DMS114 treated with DMSO at 0.1 percent for 48 hours (cell line): ENCODE measurements around the gene IFT122.
"Not testable (repeated sequence)": the region's sequence is repeated elsewhere in the genome, so short reads cannot be mapped to it uniquely, and the experiment has no call there.

Experiments used
- DNase-seq: peaks from one replicate; lab custom pipeline; 2025; ENCODE audit not compliant: unreplicated experiment; lab: John Stamatoyannopoulos, UW

The IFT122 gene

GRCh38 chr3:129494499-129494898, 54.5 kb downstream of the IFT122 start:
- not testable (repeated sequence) for DNase-seq

GRCh38 chr3:129495006-129495639, 55.1 kb downstream of the IFT122 start:
- DNase-seq, result not testable (repeated sequence)

GRCh38 chr3:129497876-129498275, 57.9 kb downstream of the IFT122 start:
- not testable (repeated sequence) for DNase-seq

- not testable (repeated sequence) for DNase-seq
Measured at GRCh38 chr3:129498603-129499488, 58.8 kb downstream of the IFT122 start.

- not testable (repeated sequence) for DNase-seq
Measured at GRCh38 chr3:129499604-129500333, 59.7 kb downstream of the IFT122 start.

DNA sequence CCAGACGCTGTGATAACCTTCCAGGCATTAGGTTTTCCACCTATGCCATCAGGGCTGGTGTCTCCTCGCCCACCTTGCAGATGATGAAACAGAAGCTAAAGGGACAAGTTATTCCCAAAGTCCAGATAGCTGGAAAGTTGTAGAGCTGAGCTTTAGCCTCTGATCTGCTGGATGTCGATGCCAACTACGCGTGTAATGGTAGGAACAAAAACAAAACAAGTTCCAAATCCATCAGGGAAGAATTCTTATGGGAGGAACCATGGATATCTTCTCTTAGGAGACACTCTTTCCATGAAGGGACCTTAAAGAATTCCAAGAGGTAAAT, 60.3 kb downstream of the IFT122 start:
- no peak for DNase-seq

GRCh38 chr3:129501630-129502029, 61.6 kb downstream of the IFT122 start:
- DNase-seq, result no peak

DNA sequence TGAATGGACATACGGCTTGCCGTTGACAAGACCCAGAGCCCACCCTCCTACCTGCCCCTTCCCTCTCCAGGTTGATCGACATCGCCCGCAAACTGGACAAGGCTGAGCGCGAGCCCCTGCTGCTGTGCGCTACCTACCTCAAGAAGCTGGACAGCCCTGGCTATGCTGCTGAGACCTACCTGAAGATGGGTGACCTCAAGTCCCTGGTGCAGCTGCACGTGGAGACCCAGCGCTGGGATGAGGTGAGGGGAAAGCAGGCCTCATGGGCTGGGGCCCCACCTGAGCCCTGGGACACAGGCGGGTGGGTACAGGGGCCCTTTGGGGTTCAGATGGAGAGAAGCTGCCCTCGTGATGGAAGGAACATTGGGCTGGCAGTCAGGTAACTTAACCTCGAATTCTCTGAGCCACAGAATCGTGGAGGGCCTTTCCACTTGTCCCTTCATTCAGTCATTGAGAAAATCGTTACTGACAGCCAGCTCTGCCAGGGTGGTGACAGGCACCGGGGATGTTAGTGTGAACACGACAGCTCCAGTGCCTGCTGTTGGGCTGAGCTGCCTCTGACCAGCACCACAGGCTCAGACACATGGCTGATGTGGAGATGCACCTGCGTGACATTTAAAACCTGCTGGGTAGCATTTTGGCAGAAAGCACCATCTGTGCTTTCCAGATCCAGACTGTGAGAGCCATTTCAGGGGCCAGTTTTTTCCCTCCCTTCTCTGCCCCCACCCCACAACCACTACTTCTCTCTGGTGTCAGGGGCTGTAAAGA, 62.8 kb downstream of the IFT122 start:
- DNase-seq, result no peak

DNA sequence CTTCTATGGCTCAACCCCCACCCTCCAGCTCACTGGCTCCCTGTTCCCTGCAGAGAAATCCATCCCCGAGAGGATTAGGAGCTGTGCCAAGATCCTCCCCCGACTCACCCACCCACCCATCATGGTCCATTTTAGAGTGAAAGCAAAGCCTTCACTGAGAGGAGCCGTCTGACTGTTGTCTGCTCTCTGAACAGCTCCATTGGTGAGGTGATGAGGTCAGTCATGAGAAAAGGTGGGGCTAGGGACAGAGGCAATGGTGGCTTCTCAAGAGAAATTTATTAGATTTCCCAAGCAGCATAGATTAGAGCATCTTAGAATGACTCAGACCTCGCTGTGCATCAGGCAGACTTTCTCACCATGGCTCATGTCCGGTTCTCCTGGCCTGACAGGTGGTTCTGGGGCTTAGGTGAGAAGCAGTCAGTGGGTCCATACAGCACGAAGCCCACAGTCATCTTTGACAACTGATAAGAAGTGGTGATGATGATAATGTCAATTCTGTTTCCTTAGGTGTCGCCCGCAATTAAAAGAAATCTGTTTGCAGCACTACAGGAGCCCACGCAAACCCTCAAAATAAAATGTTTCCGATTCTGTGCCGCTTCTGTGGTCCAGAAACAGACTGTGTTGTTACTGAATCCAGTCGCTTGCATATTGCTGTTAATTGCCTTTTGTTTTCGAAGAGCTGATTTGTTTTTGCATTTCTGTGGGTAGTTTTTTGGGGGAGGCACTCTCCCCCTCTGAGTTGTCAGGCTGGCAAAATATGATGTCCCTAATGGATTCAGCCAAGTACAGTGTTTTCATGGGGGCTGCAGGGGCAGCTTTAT, 63.7 kb downstream of the IFT122 start:
- no peak for DNase-seq

DNA sequence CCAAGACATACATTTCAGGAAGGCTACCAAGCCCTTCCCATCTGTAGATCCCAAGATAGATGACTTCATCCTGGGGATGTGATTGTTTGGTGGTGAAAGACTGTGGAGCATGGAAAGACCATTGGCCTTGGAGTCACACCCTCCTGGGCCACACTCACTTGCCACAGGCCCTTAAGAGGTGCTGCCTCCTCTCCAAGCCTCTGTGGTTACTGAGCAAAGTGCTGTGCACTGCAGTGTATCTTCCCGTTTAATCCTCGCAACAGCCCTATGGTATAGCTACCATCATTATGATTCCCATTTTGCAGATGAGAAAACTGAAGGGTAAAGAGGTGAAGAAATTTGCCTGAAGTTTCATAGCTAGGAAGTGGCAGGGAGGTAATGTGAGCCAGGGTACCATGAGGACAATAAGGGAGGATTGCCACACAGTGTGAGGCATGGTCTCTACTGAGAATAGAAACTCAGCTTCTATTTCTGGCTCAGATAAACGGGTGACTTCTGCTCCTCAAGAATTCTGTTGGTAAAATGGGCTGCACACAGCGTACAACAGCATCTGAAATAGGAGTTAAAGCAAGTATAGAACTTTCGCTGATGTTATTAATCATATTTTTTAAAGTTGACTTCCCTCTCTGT, 64.6 kb downstream of the IFT122 start:
- DNase-seq, result no peak

GRCh38 chr3:129505341-129505740, 65.3 kb downstream of the IFT122 start:
- no peak for DNase-seq

- no peak for DNase-seq
Measured at GRCh38 chr3:129506231-129506742, 66.3 kb downstream of the IFT122 start.

DNA sequence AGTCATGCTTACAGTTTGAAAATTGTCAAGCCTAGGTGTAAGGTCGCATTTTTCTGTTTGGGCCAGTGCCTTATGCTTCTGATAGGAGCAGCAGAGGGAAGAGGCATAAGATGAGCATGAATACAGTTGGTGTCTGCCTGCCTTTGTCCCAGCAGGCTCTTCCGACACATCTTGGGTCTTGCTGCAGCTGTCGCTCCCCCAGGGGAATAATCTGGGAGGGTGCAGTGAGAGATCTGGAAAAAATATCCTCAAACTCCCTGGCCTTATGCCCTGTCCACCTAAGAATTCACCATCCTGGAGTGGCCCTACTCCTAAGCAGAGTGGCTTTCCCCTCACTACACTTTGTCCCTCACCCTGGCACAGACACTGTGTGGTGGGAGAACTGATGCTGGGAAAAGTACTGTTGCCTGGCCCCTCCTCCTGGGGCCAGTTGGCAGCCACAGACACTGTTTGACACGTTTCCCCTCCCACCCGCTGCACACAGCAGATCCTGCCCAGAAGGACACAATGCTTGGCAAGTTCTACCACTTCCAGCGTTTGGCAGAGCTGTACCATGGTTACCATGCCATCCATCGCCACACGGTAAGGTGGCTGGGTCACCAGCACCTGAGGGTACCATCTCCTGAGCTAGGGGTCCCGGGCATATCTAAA, 67.3 kb downstream of the IFT122 start:
- DNase-seq, result no peak

DNA sequence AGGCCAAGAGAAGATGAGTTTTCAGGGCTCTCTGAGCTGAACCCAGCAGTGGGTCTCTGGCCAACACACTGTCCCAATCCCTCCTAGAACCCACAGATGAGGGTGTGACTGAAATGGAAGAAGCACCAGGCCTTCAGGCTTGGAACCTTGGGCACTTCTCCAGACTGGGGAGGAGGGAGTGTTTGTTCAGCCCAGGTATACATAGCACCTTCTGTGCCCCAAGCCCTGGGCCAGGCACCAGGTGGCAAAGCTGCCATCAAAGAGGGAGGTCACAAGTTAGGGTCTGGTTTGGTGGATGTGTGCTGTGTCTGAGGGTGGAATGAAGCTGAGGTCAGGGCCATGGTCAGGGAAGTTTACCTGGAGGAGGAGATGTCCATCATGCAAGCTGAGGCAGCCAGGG, 72.6 kb downstream of the IFT122 start:
- no peak for DNase-seq

DNA sequence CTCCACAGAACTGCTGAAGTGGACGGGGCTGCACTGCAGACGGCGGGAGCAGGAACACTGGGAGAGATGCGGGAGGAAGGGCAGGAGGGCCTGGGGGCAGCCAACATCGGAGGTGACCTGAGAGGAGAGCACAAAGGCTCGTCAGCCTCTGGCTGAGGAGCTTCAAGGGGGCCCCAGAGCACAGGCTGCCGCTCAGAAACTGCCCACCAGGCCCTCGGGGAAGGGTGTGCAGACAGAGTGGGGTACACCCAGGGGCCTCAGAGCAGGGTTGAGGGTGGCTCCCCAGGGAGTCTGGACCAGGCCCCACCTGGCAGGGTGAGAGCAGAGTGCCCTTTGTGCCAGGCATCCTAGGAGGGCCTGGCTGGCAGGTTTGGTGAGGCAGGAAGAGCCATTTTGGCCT, 73.7 kb downstream of the IFT122 start:
- DNase-seq, result no peak

DNA sequence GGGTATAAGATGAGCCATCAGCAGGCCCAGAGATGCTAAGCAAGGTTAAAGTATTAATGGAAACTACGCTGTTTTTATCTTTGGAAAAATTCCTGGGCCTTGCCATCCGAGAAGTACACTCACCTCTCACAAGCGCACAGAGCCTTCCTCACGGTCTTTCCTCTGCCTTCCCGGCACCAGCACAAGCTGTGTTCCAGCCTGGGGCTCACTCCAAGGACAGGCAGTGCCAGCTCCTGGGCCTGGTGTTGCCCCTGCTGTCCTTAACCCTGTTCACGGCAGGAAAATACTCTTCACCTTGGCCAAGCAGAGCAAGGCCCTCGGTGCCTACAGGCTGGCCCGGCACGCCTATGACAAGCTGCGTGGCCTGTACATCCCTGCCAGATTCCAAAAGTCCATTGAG, 74.1 kb downstream of the IFT122 start:
- DNase-seq, result no peak

- no peak for DNase-seq
Measured at GRCh38 chr3:129514563-129514962, 74.5 kb downstream of the IFT122 start.

DNA sequence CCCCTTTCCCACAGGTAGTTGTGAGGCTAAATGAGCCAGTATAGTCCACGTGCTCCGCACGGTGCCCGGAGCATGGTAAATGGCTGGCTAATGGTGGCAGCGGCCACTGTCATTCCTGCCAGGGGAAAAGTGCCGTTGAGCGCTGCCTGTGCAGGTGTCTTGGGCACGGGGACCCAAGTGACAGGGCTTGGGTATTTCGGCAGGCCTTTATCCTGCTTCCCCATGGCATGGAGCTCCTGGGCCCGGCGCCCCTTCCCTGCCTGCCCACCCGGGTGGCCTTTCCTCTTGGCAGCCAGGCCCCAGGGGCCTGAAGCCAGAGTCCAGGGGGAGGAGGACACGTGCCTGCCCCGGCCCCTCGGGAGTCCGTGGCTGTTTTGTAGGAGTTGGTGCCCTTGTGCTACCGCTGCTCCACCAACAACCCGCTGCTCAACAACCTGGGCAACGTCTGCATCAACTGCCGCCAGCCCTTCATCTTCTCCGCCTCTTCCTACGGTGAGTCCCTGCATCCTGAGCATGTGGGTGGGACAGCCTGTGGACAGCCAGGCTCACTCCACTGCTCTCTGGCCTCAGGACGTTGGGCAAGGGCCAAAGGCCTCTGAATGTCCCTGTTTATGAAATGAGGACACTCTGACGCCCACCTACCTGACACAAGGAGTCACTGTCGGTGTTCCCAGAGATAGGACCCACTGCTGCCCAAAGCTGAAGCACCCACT, 75.2 kb downstream of the IFT122 start:
- not testable (repeated sequence) for DNase-seq
